ENCODE measurements around the gene PRSS22.

The PRSS22 gene

DNA sequence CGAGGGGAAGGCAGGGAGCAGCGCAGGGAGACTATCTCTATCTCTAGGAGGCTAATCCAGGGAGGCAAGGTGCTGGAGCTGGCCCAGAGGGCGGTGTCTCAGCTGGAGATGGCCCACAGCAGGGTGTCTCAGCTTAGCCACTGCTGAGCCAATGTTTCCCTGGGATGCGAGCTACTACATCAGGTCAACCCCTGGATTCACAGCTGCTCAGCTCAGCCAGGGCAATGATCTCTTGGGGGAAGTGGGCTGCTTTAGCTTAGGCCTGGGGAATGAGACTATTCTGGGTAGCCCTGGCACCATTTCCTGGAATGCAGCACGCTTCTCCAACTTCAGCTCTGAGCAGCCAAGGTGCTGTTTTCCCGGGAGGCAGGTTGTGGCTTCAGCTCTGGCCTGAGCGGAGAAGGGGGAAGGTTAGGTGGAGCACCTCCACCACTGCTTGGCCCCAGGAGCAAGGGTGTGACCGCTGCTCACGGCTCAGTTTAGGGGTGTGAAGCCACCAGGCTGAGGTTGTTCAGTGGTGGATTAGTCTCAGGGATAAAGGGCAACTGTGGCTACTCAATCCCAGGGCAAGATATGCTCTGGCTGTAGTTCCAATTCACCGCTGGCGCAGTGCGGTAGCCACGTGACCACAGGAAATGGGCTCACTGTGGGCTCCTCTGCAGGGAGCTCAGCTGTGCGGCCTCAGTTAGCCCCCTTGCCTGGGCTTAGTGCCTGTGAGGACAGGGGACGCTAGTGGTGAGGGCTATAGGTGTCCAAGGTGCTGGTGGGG lies 46.1 kb downstream of the PRSS22 start:
- DNase-seq = no peak
- Mint-ChIP-seq H3K4me3 (no peak overlapping the region), H3K36me3 (ENCODE audit: low read depth) (no peaks in the 10 kb centered on the region), H3K27ac (no peak overlapping the region), H3K27me3 (ENCODE audit: low read depth, poor library complexity) (peaks cover 67% of the 10 kb centered on the region), H3K9me3 (peaks cover 21% of the 10 kb centered on the region), H3K4me1 (peaks cover 6% of the 10 kb centered on the region)
- TF ChIP-seq, protein P1, sequence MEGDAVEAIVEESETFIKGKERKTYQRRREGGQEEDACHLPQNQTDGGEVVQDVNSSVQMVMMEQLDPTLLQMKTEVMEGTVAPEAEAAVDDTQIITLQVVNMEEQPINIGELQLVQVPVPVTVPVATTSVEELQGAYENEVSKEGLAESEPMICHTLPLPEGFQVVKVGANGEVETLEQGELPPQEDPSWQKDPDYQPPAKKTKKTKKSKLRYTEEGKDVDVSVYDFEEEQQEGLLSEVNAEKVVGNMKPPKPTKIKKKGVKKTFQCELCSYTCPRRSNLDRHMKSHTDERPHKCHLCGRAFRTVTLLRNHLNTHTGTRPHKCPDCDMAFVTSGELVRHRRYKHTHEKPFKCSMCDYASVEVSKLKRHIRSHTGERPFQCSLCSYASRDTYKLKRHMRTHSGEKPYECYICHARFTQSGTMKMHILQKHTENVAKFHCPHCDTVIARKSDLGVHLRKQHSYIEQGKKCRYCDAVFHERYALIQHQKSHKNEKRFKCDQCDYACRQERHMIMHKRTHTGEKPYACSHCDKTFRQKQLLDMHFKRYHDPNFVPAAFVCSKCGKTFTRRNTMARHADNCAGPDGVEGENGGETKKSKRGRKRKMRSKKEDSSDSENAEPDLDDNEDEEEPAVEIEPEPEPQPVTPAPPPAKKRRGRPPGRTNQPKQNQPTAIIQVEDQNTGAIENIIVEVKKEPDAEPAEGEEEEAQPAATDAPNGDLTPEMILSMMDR (IDR thresholded peaks at IDR 0.05) = no peak

DNA sequence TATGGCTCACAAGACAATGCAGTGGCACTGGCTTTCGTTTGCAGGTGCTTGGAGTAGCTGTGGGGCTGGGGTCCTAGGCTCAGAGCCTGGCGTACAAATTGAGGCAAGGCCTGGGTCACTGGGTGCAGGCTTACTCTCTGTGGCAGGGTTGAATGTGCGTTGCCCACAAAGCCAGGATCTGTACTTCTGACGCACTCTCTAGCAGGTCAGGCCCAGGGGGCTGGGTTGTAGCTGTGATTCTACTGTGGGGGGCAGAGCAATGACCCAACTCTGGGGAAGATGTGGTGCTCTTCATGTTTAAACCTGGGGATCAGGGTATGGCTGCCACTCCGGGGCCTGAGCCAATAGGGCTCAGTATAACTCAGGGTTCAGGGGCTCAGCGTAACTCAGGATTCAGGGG lies 47.3 kb downstream of the PRSS22 start:
- no peak for DNase-seq

DNA sequence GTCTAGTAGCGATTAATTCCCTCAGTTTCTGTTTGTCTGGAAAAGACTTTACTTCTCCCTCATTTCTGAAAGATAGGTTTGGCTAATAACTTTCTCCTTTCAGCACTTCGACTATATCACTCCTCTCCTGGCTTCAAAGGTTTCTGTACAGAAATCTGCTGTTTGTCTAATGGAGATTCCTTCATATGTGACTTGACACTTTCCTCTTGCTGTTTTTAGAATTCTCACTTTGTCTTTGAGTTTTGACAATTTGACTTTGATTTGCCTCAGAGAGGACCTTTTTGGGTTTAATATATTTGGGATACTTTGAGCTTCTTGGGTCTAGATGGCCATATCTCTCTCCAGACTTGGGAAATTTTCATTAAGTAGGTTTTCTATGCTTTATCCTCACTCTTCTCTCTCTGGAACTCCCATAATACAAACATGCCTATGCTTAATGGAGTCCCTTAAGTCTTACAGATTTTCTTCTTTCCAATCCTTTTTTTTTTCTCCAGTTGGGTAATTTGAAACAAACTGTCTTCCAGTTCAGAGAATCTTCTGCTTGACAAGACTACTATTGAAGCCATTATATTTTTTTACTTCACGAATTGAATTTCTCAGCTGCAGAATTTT lies 48.7 kb downstream of the PRSS22 start:
- Mint-ChIP-seq H3K27ac (no peak overlapping the region), H3K36me3 (ENCODE audit: low read depth) (no peaks in the 10 kb centered on the region), H3K9me3 (peaks cover 37% of the 10 kb centered on the region), H3K4me1 (no peaks in the 10 kb centered on the region), H3K27me3 (ENCODE audit: low read depth, poor library complexity) (peaks cover 76% of the 10 kb centered on the region), H3K4me3 (no peak overlapping the region)
- TF ChIP-seq, protein P1 (IDR thresholded peaks at IDR 0.05) = no peak
- DNase-seq = no peak

More for the DNA sequence above, 47.3 kb downstream of the PRSS22 start:
- Mint-ChIP-seq H3K4me1 (peaks cover 4% of the 10 kb centered on the region), H3K27ac (no peak overlapping the region), H3K27me3 (ENCODE audit: low read depth, poor library complexity) (peaks cover 73% of the 10 kb centered on the region), H3K4me3 (no peak overlapping the region), H3K36me3 (ENCODE audit: low read depth) (no peaks in the 10 kb centered on the region), H3K9me3 (peaks cover 25% of the 10 kb centered on the region)
- TF ChIP-seq, protein P1 (IDR thresholded peaks at IDR 0.05) = no peak

DNA sequence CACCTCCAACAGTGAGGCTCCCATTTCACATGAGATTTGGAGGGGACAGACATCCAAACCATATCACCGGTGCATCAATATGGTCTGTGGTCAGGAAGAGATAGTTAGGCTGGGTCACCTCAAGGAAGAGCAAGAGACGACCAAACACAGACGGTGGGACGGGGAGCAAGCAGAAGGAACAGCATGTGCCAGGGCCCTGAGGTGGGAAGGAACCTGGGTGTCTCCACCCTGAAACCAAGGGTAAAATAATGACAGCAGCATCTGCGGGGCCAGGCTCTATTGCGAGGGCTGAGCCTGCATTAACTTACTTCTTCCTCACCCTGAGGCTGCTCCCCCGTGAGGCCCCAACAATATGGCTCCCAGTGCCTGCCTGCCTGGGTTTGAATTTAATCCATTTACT lies 49.8 kb downstream of the PRSS22 start:
- DNase-seq = no peak
- no peaks in the 10 kb centered on the region for H3K4me1 Mint-ChIP-seq
- peaks cover 74% of the 10 kb centered on the region for H3K27me3 Mint-ChIP-seq (ENCODE audit: low read depth, poor library complexity)
- H3K9me3 Mint-ChIP-seq = peaks cover 48% of the 10 kb centered on the region
- H3K27ac Mint-ChIP-seq = no peak overlapping the region
- H3K4me3 Mint-ChIP-seq = no peak overlapping the region
- TF ChIP-seq, protein P1 (IDR thresholded peaks at IDR 0.05) = no peak
- H3K36me3 Mint-ChIP-seq (ENCODE audit: low read depth) = no peaks in the 10 kb centered on the region

DNA sequence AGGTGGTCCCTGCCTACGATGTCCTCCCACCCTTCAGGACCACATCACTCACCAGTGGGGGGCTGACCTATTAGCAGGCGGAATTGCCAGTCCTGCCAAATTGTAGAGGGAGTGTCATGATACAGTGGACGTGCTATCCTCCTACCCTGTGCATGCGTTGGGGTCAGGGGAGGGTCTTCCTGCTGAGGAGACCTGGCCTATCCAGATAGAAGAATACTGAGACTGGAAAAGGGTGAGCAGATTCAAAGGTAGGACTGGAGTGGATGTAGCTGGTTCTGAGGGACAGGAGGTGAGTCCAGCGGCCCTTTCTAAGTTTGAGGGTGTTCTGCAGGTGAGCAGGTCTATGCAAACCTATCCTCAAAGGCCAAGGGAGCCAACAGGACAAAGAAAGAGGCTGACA lies 51.7 kb downstream of the PRSS22 start:
- TF ChIP-seq, protein P1 (IDR thresholded peaks at IDR 0.05) = no peak
- peaks cover 60% of the 10 kb centered on the region for H3K27me3 Mint-ChIP-seq (ENCODE audit: low read depth, poor library complexity)

More for the DNA sequence above, 51.7 kb downstream of the PRSS22 start:
- no peak for DNase-seq
- Mint-ChIP-seq H3K27ac (no peak overlapping the region), H3K4me1 (no peaks in the 10 kb centered on the region), H3K4me3 (no peak overlapping the region), H3K9me3 (peaks cover 54% of the 10 kb centered on the region), H3K36me3 (ENCODE audit: low read depth) (no peaks in the 10 kb centered on the region)
